PC-3 (cell line): ENCODE data around the gene RBMS3.

Experiments
- EZH2 ChIP-seq: fragments of 300-600 bp; sonication (generic); IDR thresholded peaks from one replicate; pipeline ENCODE4 v1.6.1; 2017; ENCODE audit warnings: antibody characterized with exemption, mild to moderate bottlenecking, low read length; ENCODE audit not compliant: unreplicated experiment
- EZH2phosphoT487 ChIP-seq: fragments of 300-600 bp; sonication (generic); IDR thresholded peaks from 2 replicates; pipeline ENCODE4 v1.6.1; 2018; ENCODE audit warnings: mild to moderate bottlenecking, antibody characterized with exemption, low read length, borderline replicate concordance
- TF ChIP-seq, protein P1 (sequence below): fragments of 300-600 bp; sonication (generic); conservative IDR thresholded peaks from 2 replicates; pipeline ENCODE4 v1.5.1; 2017; ENCODE audit warnings: antibody characterized with exemption, low read depth, mild to moderate bottlenecking, low read length

DNA sequence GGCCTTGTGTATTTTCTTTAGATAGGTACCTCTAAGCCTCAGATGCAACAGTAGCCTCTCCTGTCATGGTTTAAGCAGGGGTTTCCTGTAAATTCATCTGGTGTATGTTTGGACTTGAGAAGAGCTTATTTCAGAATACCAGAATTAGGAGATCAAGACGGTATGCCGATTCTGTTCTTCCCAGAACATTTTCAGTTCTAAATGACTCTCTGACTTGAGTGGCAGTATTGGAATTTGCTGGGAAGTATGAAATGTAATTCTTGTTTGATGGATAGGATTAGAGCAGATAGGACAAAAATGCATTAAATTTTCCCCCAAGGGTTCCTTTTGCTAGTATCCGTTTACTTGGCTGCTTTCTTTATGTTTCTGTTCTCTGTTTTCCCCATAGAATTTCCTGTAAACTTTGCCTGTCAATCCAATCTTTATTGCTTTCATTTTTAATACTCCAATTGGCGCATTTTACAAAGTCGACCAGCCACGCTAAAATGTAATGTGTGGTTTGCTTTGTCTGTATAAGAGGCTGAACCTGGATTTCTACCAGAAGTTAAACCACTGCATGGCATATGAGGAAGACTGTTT, 612.2 kb downstream of the RBMS3 start:
- TF ChIP-seq, protein P1, sequence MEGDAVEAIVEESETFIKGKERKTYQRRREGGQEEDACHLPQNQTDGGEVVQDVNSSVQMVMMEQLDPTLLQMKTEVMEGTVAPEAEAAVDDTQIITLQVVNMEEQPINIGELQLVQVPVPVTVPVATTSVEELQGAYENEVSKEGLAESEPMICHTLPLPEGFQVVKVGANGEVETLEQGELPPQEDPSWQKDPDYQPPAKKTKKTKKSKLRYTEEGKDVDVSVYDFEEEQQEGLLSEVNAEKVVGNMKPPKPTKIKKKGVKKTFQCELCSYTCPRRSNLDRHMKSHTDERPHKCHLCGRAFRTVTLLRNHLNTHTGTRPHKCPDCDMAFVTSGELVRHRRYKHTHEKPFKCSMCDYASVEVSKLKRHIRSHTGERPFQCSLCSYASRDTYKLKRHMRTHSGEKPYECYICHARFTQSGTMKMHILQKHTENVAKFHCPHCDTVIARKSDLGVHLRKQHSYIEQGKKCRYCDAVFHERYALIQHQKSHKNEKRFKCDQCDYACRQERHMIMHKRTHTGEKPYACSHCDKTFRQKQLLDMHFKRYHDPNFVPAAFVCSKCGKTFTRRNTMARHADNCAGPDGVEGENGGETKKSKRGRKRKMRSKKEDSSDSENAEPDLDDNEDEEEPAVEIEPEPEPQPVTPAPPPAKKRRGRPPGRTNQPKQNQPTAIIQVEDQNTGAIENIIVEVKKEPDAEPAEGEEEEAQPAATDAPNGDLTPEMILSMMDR = no peak
- TF ChIP-seq EZH2 (no peak), EZH2phosphoT487 (no peak)
